Activated naive CD4-positive, alpha-beta T cell treated with anti-CD3 and anti-CD28 coated beads, Interleukin-2, amount 50 U/mL, for 16 hours (primary cell): ENCODE data around the gene ALPL.

ENCODE experiments used
- DNase-seq: peaks from one replicate; pipeline ENCODE4 v3.0.0-alpha.2; 2020

The ALPL gene

DNA sequence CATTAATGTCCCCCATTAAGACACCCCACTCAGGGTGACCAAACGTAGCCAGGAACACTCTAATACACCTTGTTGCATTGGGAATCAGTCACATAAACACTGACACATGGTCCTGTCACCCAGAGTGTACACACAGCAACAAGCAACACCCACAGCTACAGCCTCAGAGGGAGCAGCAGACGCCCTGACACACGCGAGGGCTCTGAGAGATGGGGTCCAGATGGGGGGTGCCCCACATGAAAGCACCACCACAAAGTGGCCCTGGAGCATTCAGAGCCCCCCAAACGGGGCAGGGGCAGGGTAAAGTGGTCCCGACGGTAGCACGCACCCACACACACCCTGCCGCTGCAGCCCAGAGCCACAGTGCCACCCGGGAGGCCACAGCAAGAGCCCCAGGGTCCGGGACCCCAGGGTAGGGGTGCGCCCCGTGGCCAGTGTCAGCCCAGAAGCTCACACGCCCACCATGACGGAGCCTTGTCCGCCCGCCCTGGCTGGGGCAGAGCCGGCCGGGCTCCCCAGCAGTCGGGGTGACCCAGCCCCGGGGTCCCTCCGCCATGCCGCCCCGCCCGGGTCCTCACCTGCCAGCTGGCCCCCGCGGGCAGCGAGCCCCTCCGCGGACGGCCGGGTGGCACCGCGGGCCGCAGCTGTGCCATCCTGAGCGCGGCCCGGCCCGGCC lies 112.7 kb downstream of the ALPL start:
- DNase-seq: no peak

DNA sequence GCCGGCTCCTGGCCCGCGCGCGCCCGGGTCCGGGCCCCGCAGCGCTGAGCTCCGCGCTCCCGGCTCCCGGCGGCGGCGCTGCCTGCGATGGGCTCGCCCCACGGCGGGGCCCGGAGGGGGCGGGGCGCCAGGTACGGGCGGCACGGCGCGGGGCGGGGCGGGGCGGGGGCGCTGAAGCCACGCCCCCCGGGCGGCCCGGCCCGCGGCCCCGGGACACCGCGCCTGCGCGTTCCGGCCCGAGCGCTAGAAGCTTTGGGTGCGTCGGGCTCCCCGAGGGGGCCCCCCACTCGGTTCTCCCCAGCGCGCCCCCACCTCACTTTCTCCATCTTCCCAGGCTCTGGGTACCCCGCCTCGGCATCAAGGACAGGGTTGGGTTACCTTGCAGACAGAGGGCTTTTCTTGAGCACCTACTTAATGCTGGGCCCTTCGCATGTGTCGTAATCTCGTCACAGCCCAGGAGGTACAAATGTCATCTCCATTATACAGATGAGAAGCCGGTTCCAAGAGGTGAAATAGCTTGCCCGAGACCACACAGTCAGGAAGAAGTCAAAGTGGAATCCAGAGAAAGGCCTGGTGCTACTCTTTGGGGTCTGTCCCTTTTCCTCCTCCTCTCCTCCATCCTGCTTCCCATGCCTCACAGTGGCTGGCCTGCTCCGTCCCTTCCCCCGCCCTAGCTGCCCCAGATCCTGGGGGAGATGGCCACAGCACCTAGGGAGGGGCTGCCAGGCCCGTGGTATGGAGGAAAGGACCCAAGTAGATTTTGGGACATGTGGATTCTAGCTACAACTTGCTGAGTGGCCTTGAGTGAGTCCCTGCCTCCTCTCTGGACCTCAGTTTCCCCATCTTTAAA lies 113.5 kb downstream of the ALPL start:
- DNase-seq: peak; percentile 62

DNA sequence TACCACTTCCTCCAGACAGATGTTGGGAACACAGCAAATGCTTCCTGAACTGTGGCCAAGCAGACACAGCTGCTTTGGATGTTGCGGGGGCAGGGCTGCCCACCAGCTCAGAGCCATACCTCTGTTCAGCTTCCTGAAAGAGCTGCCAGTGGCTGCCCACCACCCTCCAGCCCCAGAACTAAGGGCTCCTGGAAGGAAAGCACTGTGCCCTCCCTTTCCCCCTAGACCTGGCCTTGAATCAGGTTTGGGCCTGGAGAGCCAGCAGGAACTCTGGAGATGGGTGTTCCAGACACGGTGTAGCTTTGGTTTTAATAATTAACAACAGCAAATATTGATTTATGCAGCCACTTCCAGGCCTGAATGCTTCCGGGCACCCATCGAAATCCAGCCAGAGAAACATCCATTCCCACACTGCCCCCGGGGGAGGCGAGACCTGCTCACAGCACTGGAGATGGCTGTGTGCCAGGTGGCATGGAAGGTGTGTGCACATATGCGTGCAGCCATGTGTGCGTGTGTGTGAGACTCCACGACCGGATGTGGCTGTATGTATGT lies 114.3 kb downstream of the ALPL start:
- no peak for DNase-seq

DNA sequence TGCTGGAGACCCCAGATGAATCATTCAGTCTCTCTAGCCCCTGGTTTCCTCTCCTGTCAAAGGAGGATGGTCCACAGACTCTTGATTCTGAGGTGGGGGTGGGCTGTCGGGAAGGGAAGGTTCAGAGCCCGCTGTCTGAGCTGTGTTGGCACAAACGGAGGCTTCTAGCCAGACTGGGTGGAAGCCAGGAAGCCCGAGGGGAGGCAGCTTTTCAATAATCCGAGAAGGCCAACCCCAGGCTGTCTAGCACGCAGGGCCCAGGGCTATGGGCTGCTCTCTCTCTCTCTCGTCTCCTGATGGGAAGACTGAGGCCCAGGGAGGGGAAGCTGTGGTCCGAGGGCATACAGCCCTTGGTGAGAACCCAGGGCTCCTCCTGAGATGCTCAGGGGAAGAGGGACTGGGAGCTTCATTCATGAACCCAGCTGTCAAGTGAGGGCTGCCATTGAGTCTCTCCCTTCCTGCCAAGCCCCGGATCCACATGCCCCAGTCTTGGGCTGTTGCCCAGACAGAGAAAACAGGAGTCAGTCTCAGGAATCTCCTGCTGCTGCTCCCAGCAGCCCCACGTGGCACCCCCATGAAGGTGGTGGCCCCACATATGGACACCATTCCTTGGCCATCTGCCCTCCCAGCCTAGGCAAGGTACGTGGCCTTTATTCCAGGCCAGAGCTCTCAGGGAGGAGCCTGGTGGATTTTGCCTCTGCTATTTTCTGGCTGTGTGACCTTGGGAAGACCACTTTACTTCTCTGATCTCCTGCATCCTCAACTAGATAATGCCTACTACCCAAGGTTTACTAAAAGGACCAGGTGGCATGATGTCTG lies 115.6 kb downstream of the ALPL start:
- DNase-seq: no peak

DNA sequence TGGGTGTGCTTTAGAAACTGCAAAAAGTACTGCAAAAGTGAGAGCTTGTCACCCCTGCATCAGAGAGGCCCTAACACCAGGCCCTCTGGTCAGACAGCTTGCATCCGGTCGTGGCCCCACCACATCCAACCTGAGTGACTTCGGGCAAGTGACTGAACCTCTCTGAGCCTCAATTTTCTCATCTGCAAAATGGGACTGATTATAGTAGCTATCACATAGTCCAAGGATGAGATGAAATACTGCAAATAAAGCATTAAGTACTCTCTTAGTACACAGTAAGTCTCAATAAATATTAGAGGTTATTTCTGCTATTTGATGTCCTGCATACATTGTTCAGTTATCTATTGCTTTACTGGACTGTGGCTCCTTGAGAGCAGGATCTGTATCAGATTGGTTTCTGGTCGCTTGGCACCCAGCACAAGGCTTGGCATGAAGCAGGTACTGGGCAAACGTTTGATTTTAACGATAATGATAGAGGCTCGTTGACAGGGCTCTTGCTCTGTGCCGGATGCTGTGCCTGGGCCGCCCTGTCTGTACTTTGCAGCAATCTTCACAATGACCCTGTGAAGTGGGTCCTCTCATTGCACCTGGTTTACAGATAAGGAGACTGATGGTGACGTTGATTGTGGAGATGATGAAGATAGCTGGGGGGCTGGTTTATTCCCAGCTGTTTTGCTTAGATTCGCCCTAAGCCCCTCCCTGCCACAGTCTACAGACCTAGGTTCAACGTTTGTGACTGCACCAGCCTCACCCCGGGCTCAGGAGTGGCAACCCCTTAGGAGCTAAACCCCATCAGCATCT lies 116.4 kb downstream of the ALPL start:
- DNase-seq: no peak

DNA sequence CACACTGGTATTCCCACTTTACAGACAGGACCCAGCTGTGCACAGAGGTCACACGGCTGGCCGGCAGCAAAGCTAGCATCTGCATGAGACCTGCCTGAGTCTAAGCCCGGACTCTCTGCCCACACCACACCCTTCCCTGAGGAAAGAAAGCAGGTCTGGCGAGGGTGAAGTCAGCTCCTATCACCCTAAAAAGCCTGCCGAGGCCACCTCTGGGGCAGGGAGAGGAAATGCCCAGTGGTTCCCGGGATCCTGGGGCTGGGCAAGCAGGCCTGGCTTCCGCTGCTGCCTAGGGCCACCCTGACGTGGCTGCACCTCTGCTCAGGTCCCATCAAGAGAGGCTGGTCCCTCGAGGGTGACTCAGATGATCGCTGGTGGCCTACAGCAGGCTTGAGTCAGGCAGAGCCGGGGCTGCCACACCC lies 117.7 kb downstream of the ALPL start:
- DNase-seq: no peak
